LHCN-M2 (cell line): ENCODE data around the gene SPACA4. TPM values are rescaled to one million over a fixed set of nuclear protein-coding genes. Genes with fewer than 3 reads are reported as not detected.

Source experiments
- DNase-seq: peaks from one replicate; pipeline ENCODE4 v3.0.0-alpha.2; 2012; ENCODE audit warnings: low read depth
- total RNA-seq: library from RNA; depleted of rRNA; stranded (reverse); fragments of >200 nt; gene quantifications from 2 replicates; pipeline ENCODE4 v1.2.3, GENCODE V29; 2014; rRNA removed

Gene SPACA4
- total RNA-seq, 1 experiment from 2014 or later: not detected

GRCh38 chr19:48646722-48647216 is 40.2 kb downstream of the SPACA4 start:
- no peak for DNase-seq

GRCh38 chr19:48648134-48648533 is 41.6 kb downstream of the SPACA4 start:
- DNase-seq: no peak

DNA sequence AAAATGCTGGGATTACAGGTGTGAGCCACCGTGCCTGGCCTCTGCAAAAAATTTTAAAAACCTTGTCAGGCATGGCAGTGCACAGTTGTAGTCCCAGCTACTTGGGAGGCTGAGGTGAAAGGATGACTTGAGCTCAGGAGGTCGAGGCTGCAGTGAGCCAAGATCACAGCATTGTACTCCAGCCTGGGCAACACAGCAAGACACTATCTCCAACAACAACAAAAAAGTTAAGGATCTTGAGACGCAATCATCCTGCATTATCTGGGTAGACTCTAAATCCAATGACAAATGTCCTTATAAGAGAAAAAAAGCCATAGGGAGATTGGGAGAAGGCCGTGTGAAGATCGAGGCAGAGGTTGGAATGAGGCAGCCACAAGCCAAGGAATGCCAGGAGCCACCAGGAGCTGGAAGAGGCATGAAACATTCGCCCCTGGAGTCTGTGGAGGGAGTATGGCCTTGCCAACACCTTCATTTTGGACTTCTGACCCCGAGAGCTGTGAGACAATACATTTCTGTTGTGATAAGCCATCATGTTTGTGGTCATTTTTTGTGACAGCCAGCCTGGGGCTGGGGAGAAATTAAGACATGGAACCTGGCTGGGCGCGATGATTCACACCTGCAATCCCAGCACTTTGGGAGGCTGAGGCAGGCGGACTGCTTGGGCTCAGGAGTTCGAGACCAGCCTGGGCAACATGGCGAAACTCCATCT is 44.6 kb downstream of the SPACA4 start:
- DNase-seq: no peak

DNA sequence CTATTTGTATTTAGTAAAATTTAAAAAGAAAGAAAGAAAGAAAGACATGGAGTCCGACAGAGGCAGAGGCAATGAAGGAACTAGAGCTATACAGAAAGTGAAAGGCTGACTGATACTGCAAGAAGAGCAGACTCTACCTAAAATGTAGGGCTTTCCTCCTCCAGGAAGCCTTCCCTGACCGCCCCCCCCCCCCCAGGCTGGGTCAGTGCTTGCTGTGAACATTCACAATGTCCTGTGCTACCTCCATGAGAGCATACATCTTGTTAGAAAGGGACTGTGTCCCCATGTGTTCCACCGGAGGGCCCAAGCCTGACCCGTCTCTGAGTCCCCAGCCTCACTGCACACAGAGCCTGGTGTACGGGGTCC is 45.1 kb downstream of the SPACA4 start:
- DNase-seq: no peak

GRCh38 chr19:48654299-48655059 is 47.9 kb downstream of the SPACA4 start:
- DNase-seq: no peak

DNA sequence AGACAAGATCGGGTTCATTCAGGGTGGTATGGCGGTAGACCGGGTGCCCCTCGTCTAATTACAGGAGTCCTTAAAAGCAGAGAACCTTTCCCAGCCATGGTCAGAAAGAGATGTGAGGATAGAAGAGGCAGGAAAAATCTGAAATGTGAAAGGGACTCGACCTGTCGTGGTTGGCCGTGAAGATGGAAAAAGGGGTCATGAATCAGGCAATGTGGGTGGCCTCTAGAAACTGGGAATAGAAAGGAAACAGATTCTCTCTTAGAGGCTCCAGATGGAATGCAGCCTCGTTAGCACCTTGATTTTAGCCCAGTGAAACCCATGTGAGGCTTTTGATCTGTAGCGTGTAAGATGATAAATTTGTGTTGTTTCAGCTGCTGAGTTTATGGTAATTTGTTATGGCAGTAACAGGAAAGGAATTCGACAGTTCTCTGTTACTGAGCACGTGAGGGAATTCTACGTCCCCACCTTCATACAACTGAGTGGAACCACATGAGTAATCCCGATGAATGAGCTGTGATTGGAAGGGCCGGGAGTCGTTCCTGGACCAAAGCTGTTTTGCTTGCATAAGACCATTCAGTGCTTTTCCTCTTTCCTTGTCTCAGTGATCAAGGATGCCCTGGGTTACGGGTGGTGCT is 50.4 kb downstream of the SPACA4 start:
- peak; percentile 100 for DNase-seq

Other genes starting within 250 kb of the SPACA4 start
- gene TMEM143, start 242.8 kb upstream of the SPACA4 start, total RNA-seq: 7.3 and 7.6 TPM in 2 replicates
- not detected in 2 replicates for gene SYNGR4, start 242.4 kb upstream of the SPACA4 start, total RNA-seq
- 115 and 121 TPM in 2 replicates for gene KDELR1, start 215.2 kb upstream of the SPACA4 start, total RNA-seq
- gene GRIN2D, start 213.1 kb upstream of the SPACA4 start, total RNA-seq: not detected in 2 replicates
- 66.9 and 70.5 TPM in 2 replicates for gene GRWD1, start 160.8 kb upstream of the SPACA4 start, total RNA-seq
- 0.52 and 0.71 TPM in 2 replicates for gene KCNJ14, start 151.2 kb upstream of the SPACA4 start, total RNA-seq
- gene CYTH2, start 137.4 kb upstream of the SPACA4 start, total RNA-seq: 37.7 and 61.0 TPM in 2 replicates
- gene LMTK3, start 94.9 kb upstream of the SPACA4 start, total RNA-seq: 0.06 and 0.13 TPM in 2 replicates
- not detected in 2 replicates for gene SULT2B1, start 54.6 kb upstream of the SPACA4 start, total RNA-seq
- gene FAM83E, start 8.3 kb downstream of the SPACA4 start, total RNA-seq: not detected in 2 replicates
- 1,651 and 2,205 TPM in 2 replicates for gene RPL18, start 12.4 kb downstream of the SPACA4 start, total RNA-seq
- gene SPHK2, start 12.8 kb downstream of the SPACA4 start, total RNA-seq: 13.3 and 16.2 TPM in 2 replicates
- 2.9 and 4.8 TPM in 2 replicates for gene DBP, start 30.6 kb downstream of the SPACA4 start, total RNA-seq
- 0.83 and 2.4 TPM in 2 replicates for gene CA11, start 39.4 kb downstream of the SPACA4 start, total RNA-seq
- not detected in 2 replicates for gene NTN5, start 66.3 kb downstream of the SPACA4 start, total RNA-seq
- gene FUT2, start 89.2 kb downstream of the SPACA4 start, total RNA-seq: not detected in 2 replicates
- 2.4 and 3.5 TPM in 2 replicates for gene MAMSTR, start 113.0 kb downstream of the SPACA4 start, total RNA-seq
- gene RASIP1, start 133.9 kb downstream of the SPACA4 start, total RNA-seq: 0.11 and 0.26 TPM in 2 replicates
- not detected in 2 replicates for gene IZUMO1, start 140.2 kb downstream of the SPACA4 start, total RNA-seq
- not detected in 2 replicates for gene FUT1, start 145.9 kb downstream of the SPACA4 start, total RNA-seq
- gene FGF21, start 148.8 kb downstream of the SPACA4 start, total RNA-seq: not detected in 2 replicates
- 23.8 and 26.5 TPM in 2 replicates for gene BCAT2, start 204.3 kb downstream of the SPACA4 start, total RNA-seq
- not detected in 2 replicates for gene HSD17B14, start 229.7 kb downstream of the SPACA4 start, total RNA-seq